Retina (tissue), 1 donor: ENCODE results near the gene RNLS.

ENCODE experiments used
- DNase-seq: peaks from one replicate; pipeline ENCODE4 v3.0.0-alpha.2; 2016

The RNLS gene

DNA sequence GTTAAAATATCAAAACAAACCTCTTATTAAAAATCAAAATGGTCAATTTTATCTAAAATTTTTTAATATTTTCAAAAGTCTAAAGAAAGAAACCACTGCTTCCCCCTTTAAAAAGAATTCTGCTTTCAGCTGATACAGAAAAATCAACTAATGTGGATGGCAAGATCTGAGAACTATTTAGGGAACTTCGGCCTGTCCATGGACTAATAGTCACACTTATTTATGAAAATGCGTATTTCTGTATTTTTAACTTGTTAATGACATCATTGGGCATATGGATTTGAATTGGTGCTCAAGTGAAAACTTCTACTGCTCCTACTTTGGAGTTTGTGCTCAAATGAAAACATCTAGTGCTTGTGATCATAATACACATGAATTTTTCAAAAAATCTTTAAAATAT lies 31.9 kb downstream of the RNLS start:
- no peak for DNase-seq

DNA sequence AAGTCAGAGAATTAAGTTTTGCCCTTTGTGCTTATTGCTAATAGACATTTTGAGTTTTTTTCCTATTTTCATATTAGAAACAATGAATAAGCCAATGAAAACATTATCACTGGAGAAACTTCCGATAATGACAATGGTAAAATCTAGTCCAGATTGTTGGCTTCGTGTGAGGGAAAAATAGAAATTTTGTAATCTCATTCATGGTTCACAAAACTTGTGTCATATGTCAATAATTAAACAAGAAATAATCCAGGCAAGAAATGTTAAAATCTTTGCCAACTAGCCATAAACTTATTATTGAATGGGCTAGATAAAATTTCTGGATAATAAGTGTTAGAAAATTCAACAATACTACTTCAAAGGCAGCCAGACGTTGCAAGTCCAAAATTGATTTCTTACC lies 36.6 kb downstream of the RNLS start:
- DNase-seq: no peak

DNA sequence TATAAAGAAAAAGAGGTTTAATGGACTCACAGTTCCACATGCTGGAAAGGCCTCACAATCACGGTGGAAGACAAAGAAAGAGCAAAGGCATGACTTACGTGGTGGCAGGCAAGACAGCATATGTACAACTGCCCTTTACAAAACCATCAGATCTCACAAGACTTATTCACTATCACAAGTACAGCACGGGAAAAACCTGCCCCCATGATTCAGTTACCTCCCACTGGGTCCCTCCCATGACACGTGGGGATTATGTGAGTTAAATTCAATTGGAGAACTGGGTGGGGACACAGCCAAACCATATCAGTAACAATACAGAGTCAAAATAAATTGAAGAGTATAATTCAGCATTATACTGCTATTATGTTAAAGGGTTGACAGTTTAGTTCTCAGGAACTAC lies 37.8 kb downstream of the RNLS start:
- no peak for DNase-seq

DNA sequence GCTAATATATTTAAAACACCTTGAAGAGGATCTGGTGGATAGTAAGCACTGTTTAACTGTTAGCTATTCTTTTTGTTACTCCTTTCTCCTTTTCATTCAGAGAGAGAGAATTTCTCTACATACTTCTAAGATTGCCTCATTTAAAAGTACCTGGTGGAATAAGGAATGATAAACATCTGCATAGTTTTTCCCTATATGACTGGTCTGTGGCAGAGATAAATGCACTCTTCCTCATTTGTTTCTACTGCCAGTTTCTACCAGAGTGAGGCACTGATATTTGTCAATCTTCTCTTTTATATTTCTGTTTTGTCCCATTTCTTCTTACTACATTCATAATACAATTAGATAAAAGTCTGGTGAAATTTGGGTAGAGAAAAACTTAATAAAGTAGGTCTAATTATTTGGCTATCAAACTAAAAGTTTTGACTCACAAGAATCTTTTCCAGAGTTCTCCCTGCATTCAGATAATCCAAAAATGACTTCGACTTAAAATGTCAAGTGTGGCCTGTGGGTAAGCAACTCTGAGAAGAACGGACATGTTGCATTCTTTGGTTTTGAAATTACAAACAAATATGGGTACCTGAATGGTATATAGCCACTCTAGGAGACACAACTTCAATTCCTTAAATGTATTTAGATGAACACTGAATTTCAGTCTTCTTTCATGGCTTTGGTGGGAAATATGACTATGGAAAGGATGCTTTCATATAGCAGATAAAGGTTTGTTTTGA lies 38.8 kb downstream of the RNLS start:
- no peak for DNase-seq

DNA sequence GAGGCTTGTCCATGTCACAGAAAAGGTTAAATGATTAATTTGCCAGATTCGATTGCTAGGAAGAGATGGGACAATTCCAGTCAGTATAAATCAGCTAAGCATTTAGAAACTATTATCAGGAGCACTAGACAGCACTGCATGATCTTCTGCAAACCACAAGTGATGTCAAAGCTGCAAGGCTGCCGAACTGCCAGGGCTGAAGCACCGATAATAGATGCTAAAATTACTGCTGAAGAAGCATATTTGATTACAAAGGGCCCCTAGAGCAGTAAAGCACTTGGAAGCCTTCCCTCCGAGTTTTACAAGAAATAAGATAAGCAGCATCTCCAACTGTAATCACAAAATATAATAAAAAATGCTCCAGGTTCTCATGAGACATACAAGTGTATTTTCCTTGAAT lies 40.6 kb downstream of the RNLS start:
- DNase-seq: no peak

DNA sequence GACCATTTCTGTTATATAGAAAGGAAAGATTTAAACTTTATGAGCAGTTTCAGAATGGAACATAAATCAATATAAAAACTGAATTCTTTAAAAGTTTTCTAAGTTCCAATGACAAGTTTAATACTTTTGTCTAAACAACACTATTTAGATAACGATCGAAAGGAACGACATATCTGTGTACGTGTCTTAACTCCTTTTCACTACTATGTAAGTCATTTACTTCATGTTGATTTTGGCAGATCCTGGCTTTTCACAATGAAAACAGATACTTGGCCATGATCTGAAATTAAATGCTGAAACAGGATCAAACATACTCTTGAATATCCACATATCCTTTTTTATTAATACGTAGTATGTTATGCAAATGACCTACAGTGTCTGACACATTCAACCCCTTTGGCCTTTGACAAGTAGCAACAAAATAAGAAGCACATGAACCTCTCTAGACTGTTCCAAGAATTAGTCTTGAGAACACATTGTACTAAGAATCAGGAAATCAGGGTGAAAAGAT lies 41.9 kb downstream of the RNLS start:
- DNase-seq: no peak

DNA sequence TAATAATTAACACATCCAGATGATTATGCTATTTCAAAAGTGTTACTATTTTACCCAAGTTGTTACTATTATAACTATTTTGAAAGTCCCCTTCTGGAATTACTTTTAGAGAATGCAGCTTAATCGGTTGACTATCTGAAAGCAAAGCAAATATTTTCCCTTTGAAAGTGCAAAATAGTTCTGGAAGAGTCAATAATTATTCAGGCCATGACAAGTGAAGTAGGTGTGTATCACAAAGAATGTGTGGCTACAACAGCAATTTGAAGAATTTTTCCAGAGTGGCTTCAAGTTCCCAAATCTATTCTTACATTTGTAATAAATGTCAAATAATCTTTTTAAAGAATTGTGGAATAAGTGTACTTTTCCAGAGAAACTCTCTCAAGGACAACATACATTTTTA lies 42.8 kb downstream of the RNLS start:
- no peak for DNase-seq

DNA sequence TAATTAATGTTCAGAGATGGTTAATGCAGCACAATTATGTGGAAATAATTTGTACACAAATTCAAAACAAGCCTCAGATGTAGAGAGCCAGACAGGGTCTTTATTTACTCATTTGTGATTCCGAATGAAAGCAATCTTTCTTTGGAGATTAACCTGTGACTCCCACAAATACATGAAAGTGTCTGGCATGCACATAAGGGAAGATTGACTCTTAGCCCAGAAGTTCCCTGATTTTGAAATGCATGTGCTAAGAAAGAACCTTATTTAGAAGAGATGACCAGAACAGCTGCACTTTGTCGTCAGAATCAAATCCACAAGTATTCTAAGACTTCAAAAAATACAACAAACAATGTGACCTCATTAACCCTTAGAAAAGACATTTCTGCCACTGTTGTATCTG lies 45.1 kb downstream of the RNLS start:
- no peak for DNase-seq

DNA sequence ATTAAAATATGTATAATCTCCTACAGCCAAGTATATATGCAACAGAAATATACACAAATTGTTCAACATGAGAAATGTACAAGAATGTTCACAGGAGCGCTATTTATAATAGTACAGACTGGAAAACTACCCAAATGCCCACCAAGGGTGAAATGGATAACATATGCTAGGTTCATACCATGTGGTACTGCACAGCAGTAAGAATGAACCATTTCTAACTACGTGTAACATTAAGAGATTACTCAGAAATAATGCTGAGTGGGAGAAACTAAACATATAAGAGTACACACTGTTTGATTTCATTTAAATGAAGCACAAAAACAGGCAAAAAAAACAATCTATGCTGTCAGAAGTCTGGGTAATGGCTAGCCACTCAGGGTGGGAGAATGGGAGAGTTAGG lies 45.8 kb downstream of the RNLS start:
- no peak for DNase-seq

DNA sequence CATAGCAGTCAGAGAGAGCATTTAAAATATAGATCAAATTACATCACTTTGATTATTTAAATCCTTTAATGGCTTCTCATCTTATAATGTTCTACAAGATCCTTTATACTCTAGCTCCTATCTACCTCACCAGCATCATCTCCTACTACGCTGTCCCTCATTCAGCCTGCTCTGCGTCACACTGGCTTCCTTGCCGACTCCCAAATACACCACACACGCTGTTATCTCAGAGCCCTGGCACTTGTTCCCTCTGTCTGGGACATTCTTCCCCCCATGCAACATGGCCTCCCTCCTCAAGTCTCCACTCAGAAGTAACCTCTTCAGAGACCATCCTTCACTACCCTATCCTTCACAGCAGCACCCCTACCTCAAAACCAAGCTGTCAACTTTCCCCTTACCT lies 46.7 kb downstream of the RNLS start:
- no peak for DNase-seq

DNA sequence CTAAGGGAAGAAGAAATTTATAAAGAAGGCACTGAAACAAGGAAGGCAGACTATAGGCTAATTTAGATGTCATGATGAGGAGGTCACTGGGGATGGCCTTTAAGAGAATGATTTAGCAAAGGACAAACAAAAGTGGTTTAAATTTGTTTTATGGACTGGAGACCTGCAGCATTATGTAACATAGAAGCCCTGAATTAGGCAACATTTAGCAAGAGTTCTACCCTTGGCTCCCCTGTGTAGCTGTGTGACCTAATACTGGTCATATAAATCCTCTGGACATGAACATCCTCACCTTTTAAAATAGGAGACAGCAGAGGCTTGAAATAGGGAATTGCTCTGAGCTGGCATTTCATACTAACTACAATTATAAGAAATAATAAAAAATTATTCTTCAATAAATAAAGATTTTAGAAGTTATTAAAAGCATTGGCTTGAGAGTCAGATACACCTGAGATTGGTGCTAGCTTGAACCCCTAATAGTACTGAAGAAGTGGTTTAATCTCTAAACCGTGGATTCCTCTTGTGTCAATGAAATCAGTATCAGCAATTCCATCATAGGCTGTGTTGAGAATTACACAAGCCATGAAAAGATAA lies 48.9 kb downstream of the RNLS start:
- DNase-seq: no peak

DNA sequence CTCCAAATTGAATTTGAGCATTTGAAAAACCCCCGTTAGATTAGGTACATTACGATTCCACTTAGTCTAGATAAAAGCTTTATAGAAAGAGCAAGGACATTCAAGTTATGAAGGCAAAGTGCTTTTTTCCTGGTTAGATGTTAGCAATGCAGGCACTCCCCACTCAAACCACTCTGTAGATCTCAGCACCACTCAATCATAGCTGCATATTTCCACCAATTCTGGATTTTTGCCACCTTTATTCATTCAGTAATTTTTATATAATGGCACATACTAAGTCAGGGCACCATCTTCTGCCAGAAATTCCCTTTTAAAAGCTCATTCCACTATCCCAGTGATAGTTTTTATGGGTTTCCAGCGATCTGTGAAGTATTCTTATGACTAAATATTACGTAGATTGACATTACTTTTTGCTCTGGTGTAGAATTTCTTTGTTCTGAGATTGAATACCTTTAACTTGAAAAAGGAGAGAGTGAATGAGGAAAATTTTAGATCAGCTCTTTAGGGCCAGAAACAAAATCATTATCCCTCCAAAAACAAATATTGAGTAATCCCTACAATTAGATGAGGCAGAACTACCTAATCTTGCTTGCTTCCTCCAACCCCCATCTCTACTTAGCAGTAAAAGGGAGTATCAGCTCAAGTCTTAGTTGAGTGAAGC lies 51.6 kb downstream of the RNLS start:
- no peak for DNase-seq

DNA sequence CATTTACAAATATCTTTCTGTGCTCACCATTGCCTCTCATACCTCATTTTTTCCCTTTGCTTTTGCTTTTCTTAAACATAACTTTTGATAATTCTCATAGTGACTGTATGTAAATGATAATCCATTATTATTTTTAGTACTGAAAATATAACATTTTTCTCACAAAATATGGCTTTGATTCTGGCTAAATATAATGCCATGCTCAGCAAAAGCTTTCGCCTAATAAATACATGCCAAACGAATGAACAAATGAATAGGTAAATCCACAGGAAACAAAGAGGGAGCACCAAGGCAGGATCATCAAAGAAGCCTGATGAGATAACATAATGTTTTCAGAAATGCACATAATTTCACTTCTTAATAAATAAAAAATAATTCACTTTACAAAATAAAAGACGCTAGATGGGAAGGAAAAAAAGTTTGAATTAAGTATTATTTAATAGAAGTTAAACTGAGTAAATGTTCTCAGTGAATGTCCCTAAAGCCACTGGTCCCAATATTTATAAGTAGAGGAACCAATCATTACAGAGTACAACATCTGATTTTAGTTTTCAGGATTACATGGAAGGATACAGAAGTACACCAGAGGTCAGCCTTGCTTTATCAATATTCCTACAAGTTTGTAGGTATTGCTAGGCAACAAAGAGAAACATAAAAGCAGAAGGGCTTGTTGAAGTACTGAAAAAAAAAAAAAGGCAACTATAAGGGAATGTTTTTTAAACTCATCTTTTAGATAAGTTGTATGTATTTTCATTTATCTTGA lies 52.3 kb downstream of the RNLS start:
- DNase-seq: no peak

DNA sequence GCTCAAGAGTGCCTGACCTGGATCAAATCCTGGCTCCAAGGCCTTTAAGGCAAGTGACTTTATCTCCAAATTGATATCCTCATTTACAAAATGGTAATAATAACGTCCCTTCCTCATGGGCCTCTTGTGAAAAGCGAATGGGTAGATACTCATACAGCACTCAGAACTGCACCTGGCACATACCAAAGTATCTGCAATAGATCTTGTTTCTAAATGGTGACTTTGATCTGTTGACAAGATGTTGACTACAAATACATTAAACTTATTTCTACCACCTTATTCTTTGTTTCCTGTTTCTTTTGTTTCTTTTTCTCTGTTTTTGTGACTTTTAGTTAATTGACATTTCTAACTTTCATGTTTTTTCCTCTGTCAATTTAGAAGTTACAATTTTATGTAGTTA lies 53.0 kb downstream of the RNLS start:
- no peak for DNase-seq

DNA sequence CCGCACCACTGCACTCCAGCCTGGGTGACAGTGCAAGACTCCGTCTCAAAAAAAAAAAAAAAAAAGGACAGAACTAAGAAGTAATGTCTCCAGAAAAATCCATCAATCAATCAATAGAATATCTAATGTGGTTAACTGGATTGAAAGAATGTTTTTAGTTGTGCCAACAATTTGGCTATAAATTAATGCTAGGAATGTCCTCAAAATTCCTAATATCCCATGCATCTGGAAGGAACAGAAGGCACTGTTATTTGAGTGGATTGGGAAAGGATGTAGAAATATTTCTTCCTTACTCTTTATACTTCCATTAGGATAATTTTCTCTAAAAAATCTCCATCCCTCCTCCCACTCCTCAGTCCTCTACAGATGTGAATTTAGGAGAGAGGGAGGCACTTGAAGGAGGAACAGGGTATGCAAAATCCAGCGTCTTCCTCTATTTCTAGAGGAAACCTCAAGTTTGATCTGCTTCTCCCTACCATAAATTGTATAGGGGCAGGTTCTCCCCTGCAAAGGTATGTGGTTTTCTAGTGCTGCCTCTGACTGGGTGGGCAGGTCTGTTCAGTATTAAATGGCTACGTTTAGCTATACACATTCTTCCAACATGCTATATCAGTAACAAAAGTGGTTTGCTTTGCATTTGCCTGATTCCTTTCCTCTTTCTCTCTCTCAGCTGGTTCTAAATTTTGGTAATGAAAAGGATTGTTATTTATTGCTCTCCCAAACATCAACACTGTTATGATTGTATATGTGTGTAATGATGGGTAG lies 54.1 kb downstream of the RNLS start:
- DNase-seq: no peak

DNA sequence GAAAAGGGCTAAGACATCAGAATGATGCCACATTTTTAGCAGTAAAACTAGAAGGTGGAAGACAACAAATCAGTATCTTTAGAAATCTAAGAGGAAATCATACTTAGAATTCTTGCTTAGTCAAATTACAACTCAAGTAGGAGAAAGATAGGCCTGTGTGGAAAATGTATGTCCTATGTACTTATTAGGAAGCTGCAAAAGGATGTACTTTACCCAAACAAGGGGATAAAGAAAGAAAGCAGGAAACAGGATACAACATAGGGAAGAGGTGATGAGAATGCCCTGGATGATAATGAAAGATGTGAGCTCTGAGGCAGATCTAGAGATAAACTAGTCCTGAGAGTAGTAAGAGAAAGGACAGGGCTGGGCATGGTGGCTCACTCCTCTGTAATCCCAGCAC lies 54.9 kb downstream of the RNLS start:
- no peak for DNase-seq

DNA sequence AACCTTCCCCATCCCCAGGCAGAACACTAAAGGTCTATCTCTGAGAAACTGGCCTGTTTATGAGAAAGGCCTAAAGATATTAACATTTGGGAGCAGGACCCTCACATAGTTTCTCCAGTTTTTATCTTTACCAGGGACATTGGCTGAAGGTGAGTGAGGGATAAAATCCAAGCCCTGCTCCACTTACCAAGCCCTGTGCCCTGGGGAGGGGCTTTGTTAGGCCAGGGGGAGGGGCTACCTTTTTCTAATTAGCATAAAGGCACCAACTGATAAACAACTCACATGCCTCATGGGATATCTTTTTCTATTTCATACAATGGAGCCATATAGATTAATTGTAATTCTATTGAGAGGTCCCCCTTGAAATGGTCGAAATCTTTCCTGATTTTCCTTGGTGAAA lies 55.9 kb downstream of the RNLS start:
- no peak for DNase-seq

DNA sequence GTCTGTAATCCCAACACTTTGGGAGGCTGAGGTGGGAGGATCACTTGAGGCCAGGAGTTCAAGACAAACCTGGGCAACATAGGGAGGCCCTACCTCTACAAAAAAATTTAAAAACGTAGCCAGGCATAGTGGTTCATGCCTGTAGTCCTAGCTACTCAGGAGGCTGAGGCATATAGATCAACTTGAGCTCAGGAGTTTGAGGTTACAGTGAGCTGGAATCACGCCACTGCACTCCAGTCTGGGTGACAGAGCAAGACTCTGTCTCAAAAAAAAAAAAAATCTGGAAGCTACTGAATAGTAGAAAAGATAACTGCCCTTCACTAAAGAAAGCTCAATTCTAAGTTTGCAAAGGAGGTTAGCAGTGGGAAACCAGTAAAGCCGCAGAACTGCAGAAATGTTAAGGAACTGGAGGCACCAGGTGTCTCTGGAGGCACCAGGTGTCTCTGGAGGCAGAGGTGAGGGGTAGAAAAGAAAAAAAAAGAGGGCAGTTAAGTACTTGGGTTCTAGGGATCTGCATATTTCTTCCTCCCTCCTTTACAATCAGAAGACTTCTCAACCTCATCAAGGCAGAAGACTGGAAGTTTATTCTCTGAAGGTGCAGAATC lies 56.5 kb downstream of the RNLS start:
- no peak for DNase-seq

DNA sequence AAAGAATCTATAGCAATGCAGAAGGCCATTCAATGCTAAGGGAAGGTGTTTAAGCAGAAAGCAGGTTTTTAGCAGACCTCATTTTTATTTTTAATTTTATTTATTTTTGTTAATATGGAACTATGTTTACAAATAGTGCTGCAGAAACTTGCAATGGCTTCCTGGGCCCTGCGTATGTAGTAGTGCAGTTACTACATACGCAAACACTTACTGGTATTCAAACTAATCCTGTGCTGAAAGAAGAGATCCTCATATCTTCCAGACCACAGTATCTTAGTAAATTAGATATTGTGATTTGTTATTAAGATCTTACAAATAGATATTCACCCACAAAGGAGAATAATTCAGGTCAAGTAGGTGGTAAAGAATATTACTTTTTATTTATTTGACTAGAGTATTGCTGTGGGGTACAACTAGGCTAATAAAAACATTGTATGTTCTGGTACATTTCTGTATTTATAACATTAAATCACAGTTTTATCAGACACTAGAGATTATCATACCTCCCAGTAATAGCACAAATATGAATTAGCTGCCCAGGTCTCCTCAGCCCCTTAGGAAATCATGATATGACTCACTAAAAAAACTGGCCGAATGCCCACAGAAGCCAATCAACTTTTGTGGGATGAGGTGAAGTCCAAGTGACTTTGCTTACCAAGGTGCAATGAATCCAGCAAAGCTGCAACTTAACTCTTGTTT lies 57.6 kb downstream of the RNLS start:
- no peak for DNase-seq

DNA sequence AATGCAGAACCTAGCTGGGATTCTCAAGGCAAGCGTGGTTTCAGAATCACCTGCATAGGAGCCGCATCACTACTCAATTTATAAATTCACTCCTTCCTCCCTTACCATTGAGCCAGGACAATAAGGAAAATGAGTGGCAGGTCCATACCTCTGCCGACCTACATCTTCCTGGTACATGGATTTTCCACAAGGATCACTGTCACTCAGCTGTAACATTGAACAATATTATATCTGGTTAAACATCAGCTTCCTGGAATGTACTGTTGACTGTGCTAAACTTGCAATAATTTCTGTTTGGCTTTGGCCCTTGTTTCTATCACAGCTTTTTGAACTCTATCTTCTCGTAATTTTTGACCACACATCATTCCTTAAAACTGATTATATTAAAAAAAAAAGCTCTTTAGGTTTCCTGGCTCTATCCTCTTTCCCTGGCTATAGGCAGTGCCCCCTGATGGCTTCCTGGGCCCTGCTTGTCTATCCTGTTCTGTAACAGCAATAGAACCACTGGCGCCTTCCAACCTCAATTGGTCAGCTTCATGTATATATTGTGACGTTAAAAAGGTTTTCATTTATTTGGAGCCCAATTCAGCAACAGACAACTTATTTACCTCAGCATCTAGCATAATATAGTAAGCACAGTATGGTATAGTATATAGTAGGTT lies 59.2 kb downstream of the RNLS start:
- no peak for DNase-seq

DNA sequence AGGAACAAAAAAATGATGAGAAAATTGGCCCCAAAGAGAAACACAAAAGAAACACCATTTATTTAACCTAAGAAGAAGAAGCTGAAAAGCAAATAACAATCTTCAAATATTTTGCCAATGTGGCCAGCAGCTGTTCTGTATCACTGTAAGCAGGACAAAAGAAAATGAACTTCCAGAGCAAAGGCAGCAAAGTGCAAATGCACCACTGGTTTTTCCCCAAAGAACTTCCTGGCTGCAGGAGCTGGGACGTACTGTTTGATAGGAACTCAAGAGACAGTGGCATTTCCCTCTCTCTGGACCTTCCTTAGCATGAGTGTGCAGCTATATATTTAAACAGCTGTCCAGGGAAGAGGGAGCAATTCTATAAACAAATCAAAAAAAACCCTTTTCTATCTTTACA lies 60.4 kb downstream of the RNLS start:
- DNase-seq: no peak
